AG04450 (cell line): Measurements from ENCODE around the gene HBA2. TPM values are rescaled to one million over a fixed set of nuclear protein-coding genes. Genes with fewer than 3 reads are reported as not detected.
"Not testable (repeated sequence)": the region's sequence is repeated elsewhere in the genome, so short reads cannot be mapped to it uniquely, and the experiment has no call there.

ENCODE experiments used
- CTCF ChIA-PET: fragments of 300-600, 350-600 bp; formaldehyde crosslinking; extraction: SDS; loops from one replicate; lab custom pipeline; 2022; ENCODE audit warnings: antibody characterized with exemption, inconsistent platforms; lab: Charles Lee
- POLR2A ChIA-PET: fragments of 350-600 bp; formaldehyde crosslinking; extraction: SDS; loops from one replicate; lab custom pipeline; 2021; ENCODE audit warnings: antibody characterized with exemption, inconsistent platforms; lab: Yijun Ruan, JAX
- DNase-seq: peaks from one replicate; pipeline ENCODE4 v3.0.0-alpha.2; 2011; ENCODE audit warnings: low read depth, low spot score
- H3K27ac ChIP-seq: one replicate; pipeline ENCODE4 v1.5.1; 2012; ENCODE audit warnings: low read depth, low read length, control low read depth
- H3K27me3 ChIP-seq: one replicate; pipeline ENCODE4 v1.6.0; 2012; ENCODE audit warnings: low read length; ENCODE audit not compliant: control insufficient read depth, insufficient read depth
- H3K4me3 ChIP-seq: 2 replicates; pipeline ENCODE4 v1.5.1; 2011; ENCODE audit warnings: mild to moderate bottlenecking, low read depth, low read length, control low read depth
- H3K9me3 ChIP-seq: 2 replicates; pipeline ENCODE4 v1.5.1; 2012; ENCODE audit warnings: low read length; ENCODE audit not compliant: control insufficient read depth, insufficient read depth
- polyA plus RNA-seq: library from polyadenylated mRNA; depleted of rRNA; stranded (reverse); fragments of >200 nt; gene quantifications from 2 replicates; pipeline ENCODE4 v1.2.3, GENCODE V29; 2011
- TF ChIP-seq, protein P1 (sequence below): IDR thresholded peaks from 2 replicates; pipeline ENCODE4 v1.5.1; 2011; ENCODE audit warnings: low read depth, low read length, control low read depth, inconsistent platforms

Gene HBA2
- polyA plus RNA-seq, 1 experiment = not detected

DNA sequence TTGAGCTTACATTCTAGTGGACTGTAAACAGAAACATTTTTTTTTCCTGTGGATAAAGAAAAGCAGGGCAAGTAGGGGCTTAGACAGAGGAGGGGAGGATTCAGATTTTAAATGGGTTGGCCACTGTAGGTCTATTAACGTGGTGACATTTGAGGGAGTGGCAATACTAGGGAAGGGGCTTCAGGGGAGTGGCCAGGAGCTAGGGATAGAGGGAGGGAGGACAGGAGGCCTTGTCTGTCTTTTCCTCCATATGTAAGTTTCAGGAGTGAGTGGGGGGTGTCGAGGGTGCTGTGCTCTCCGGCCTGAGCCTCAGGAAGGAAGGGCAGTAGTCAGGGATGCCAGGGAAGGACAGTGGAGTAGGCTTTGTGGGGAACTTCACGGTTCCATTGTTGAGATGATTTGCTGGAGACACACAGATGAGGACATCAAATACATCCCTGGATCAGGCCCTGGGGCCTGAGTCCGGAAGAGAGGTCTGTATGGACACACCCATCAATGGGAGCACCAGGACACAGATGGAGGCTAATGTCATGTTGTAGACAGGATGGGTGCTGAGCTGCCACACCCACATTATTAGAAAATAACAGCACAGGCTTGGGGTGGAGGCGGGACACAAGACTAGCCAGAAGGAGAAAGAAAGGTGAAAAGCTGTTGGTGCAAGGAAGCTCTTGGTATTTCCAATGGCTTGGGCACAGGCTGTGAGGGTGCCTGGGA lies 13.4 kb upstream of the HBA2 start:
- DNase-seq = no peak
- Histone ChIP-seq H3K27ac (no peak overlapping the region), H3K4me3 (no peak overlapping the region), H3K9me3 (peaks cover 4% of the 10 kb centered on the region; the same call in 1 of the 2 replicates), H3K27me3 (peaks cover 15% of the 10 kb centered on the region)
- POLR2A ChIA-PET = no interaction called here
- TF ChIP-seq, protein P1, sequence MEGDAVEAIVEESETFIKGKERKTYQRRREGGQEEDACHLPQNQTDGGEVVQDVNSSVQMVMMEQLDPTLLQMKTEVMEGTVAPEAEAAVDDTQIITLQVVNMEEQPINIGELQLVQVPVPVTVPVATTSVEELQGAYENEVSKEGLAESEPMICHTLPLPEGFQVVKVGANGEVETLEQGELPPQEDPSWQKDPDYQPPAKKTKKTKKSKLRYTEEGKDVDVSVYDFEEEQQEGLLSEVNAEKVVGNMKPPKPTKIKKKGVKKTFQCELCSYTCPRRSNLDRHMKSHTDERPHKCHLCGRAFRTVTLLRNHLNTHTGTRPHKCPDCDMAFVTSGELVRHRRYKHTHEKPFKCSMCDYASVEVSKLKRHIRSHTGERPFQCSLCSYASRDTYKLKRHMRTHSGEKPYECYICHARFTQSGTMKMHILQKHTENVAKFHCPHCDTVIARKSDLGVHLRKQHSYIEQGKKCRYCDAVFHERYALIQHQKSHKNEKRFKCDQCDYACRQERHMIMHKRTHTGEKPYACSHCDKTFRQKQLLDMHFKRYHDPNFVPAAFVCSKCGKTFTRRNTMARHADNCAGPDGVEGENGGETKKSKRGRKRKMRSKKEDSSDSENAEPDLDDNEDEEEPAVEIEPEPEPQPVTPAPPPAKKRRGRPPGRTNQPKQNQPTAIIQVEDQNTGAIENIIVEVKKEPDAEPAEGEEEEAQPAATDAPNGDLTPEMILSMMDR = no peak
- CTCF ChIA-PET = no interaction called here

DNA sequence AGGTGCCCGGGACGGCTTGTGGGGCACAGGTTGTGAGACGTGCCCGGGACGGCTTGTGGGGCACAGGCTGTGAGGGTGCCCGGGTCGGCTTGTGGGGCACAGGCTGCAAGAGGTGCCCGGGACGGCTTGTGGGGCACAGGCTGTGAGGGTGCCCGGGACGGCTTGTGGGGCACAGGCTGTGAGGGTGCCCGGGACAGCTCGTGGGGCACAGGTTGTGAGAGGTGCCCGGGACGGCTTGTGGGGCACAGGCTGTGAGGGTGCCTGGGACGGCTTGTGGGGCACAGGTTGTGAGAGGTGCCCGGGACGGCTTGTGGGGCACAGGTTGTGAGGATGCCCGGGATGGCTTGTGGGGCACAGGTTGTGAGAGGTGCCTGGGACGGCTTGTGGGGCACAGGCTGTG lies 12.4 kb upstream of the HBA2 start:
- H3K4me3 ChIP-seq, DNase-seq, H3K9me3 ChIP-seq, POLR2A ChIA-PET, H3K27ac ChIP-seq, CTCF ChIA-PET: not testable (repeated sequence)
- peaks cover 18% of the 10 kb centered on the region for H3K27me3 ChIP-seq

DNA sequence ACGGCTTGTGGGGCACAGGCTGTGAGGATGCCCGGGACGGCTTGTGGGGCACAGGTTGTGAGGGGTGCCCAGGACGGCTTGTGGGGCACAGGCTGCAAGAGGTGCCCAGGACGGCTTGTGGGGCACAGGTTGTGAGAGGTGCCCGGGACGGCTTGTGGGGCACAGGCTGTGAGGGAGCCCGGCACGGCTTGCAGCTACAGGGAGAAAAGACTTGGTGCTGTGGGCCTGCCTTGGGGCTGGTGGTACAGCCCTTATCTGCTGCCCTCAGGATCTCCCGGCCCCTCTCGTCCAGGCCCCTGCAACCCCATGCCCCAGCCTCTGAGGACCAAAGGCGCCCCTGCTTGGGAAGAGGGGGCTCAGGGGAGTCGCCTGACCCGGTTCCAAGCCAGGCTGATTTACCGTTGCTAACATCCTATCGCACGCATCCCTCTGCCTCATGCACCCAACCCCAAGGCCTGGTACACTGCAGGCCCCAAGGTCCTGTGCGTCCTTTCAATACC lies 11.9 kb upstream of the HBA2 start:
- Histone ChIP-seq H3K27me3 (peaks cover 23% of the 10 kb centered on the region), H3K9me3 (no peaks in the 10 kb centered on the region; the same call in 1 of the 2 replicates), H3K27ac (no peak overlapping the region), H3K4me3 (no peak overlapping the region)
- no peak for DNase-seq
- CTCF ChIA-PET = no interaction called here
- POLR2A ChIA-PET = interaction anchor here (0.5 kb wide), 1 partner anchor 60 kb away, joined by 3 read pairs; no protein-coding TSS in a partner anchor
- TF ChIP-seq, protein P1 = no peak

DNA sequence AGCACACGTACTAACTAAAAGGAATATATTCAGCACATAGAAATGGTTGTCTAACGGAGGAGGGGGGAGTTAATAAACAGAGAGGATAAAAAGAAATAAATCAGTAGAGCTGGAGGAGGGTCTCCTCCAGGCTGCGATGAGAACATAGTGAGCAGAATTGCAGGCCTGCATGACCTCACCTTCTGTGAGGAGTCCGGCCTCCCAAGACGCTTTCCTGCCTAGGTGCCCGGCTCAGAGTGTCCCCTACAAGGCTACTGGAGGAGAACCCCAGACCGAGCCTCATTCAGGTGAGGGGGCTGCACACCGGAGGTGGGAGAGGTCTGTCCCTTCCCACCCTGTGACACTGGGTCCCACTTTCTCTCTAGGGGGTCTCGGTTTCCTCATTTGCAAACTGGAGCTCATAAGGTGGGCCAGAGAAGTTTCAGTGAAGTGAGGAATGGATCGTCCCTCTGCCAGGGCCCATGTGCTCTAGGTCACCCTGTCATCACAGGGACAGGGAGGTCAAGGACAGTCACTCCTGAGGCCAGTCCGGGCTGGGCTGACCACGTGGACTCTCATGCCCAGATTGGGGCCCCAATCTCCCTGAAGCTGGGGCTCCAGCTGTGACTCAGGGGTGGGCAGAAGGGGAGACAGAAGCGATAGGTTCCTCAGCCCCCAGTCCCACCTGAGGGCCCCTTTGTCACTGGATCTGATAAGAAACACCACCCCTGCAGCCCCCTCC lies 10.2 kb upstream of the HBA2 start:
- H3K27ac ChIP-seq = no peak overlapping the region
- H3K9me3 ChIP-seq = no peaks in the 10 kb centered on the region; the same call in 1 of the 2 replicates
- peaks cover 36% of the 10 kb centered on the region for H3K27me3 ChIP-seq
- ChIA-PET POLR2A (no interaction called here), CTCF (no interaction called here)
- TF ChIP-seq, protein P1 = no peak
- no peak overlapping the region for H3K4me3 ChIP-seq
- DNase-seq = no peak

DNA sequence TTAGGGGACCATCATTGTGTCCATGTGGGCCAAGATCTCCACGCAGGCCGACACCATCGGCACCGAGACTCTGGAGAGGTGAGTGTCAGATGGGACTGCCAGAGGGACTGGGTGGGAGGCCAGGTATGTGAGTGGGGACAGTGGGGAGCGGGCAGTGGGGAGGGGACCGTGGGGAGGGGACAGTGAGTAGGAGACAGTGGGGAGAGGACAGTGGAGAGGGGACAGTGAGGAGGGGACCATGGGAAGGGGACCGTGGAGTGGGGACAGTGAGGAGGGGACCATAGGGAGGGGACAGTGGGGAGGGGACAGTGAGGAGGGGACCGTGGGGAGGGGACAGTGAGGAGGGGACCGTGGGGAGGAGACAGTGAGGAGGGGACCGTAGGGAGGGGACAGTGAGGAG lies 9.5 kb upstream of the HBA2 start:
- H3K4me3 ChIP-seq, DNase-seq, H3K27ac ChIP-seq, POLR2A ChIA-PET, H3K9me3 ChIP-seq, CTCF ChIA-PET: not testable (repeated sequence)
- H3K27me3 ChIP-seq = peaks cover 43% of the 10 kb centered on the region

DNA sequence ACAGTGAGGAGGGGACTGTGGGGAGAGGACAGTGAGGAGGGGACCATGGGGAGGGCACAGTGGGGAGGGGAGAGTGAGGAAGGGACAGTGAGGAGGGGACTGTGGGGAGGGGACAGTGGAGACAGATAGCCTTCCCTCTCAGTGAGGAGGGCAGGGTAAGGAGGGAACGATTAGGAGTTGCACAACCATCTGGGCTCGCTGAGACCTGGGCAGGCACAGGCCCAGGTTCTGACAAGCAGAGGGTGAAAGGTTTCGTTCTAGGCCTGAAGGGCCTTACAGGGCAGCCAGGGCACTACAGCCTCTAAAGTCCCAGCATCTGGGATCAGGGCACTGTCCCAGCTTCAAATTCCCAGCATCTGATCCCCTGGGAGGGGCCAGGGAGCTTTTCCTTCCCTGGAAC lies 9.0 kb upstream of the HBA2 start:
- H3K4me3 ChIP-seq, H3K9me3 ChIP-seq, CTCF ChIA-PET, POLR2A ChIA-PET, DNase-seq, H3K27ac ChIP-seq: not testable (repeated sequence)
- H3K27me3 ChIP-seq = peaks cover 49% of the 10 kb centered on the region

DNA sequence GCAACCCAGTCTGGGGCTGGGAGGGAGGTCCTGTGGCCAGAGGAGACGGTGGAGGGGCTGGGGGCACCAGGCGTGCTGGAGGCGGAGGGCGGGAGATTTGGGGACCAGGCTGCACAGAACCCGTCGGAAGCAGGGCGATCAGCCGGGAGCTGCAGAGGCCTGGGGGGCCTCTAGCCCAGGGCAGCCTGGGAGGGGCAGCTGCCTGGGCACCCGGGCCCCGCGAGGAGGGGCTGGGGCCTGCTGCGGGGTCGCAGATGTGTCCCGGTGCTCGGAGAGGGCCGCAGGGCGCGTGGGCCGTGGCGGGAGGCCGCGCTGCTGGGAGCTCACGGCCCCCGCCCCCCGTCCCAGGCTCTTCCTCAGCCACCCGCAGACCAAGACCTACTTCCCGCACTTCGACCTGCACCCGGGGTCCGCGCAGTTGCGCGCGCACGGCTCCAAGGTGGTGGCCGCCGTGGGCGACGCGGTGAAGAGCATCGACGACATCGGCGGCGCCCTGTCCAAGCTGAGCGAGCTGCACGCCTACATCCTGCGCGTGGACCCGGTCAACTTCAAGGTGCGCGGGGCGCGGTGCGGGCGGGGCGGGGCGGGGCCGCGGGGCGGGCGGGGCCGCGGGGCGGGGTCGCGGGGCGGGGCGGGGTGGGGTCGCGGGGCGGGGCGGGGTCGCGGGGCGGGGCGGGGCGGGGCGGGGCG lies 8.4 kb upstream of the HBA2 start:
- H3K27me3 ChIP-seq = peaks cover 51% of the 10 kb centered on the region
- H3K27ac ChIP-seq, CTCF ChIA-PET, H3K9me3 ChIP-seq, DNase-seq, POLR2A ChIA-PET, H3K4me3 ChIP-seq: not testable (repeated sequence)
